Upper lobe of left lung (tissue), 4 donors: ENCODE results near the gene PIAS2.

Experiments
- POLR2AphosphoS5 ChIP-seq, 2 donors: sonication (generic); formaldehyde crosslinking; IDR thresholded peaks; one replicate each; pipeline ENCODE4 v1.5.1; 2017; ENCODE audit warnings: antibody characterized with exemption in 2 of 2
- TF ChIP-seq, protein P1 (sequence below), 6 experiments: fragments of 450-650 bp in 4 of 6; fragments of 200-600 bp in 2 of 6; sonication (generic) in 2 of 6; IDR thresholded peaks; one replicate each; pipeline ENCODE4 v1.5.1; 2016 to 2019; ENCODE audit warnings: antibody characterized with exemption in 6 of 6

DNA sequence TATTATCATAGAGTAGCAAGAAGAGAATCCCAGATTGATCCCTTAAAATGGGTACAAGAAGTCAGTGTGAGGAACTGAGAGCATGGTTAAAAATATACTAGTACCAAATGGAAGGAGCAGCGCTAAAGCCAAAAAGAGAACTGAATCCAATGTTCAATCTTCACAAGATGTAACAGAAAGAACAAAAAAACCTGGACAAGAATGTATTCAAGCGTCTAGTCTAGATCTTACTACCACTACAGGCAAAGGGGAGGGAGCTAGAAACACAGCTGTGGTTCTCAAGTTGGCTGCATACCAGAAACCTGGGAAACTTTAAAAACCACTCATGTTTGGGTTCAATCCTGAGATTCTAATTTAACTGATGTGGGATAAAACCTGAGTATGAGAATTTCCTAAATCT lies 57.5 kb downstream of the PIAS2 start:
- TF ChIP-seq, protein P1, sequence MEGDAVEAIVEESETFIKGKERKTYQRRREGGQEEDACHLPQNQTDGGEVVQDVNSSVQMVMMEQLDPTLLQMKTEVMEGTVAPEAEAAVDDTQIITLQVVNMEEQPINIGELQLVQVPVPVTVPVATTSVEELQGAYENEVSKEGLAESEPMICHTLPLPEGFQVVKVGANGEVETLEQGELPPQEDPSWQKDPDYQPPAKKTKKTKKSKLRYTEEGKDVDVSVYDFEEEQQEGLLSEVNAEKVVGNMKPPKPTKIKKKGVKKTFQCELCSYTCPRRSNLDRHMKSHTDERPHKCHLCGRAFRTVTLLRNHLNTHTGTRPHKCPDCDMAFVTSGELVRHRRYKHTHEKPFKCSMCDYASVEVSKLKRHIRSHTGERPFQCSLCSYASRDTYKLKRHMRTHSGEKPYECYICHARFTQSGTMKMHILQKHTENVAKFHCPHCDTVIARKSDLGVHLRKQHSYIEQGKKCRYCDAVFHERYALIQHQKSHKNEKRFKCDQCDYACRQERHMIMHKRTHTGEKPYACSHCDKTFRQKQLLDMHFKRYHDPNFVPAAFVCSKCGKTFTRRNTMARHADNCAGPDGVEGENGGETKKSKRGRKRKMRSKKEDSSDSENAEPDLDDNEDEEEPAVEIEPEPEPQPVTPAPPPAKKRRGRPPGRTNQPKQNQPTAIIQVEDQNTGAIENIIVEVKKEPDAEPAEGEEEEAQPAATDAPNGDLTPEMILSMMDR (IDR thresholded peaks at IDR 0.05): no peak
- no peak for TF ChIP-seq POLR2AphosphoS5 (IDR thresholded peaks at IDR 0.05)
